Measurements from ENCODE around the gene PPARGC1A. TPM values are rescaled to one million over a fixed set of nuclear protein-coding genes. Genes with fewer than 3 reads are reported as not detected.
A peak's percentile ranks its signal among the peaks of the same experiment; 100 is the strongest.

Gene PPARGC1A
- total RNA-seq, 4 donors from 2014 or later, result 0.75 to 4.0 (median 1.4) TPM

GRCh38 chr4:23922013-23922412, 32.2 kb upstream of the PPARGC1A start:
- Histone ChIP-seq H3K36me3 (no peaks in the 10 kb centered on the region), H3K4me1 (peaks cover 0 to 43% (median 3%) of the 10 kb centered on the region in 3 donors), H3K4me3 (no peak overlapping the region), H3K9me3 (no peaks in the 10 kb centered on the region), H3K27ac (no peak overlapping the region), H3K27me3 (no peaks in the 10 kb centered on the region)
- TF ChIP-seq POLR2A (IDR thresholded peaks at IDR 0.05) (no peak), CTCF (IDR thresholded peaks at IDR 0.05) (no peak)
- DNase-seq, result no peak
- intact Hi-C loops (cut with DNase I), result no loop called here
- WGBS, 2 donors, result 89 to 92% methylated on average over 2 of the region's 2 CpGs

GRCh38 chr4:23921447-23921845, 31.6 kb upstream of the PPARGC1A start:
- H3K27ac ChIP-seq, result peak overlapping the region in 1 of 4 donors; percentile 19

GRCh38 chr4:23920716-23921446, 31.0 kb upstream of the PPARGC1A start:
- no peak for DNase-seq
- 54 to 70% methylated on average over 8 to 11 of the region's 13 CpGs for WGBS, 2 donors
- TF ChIP-seq CTCF (IDR thresholded peaks at IDR 0.05), result no peak
- no peak for TF ChIP-seq POLR2A (IDR thresholded peaks at IDR 0.05)
- Histone ChIP-seq H3K9me3 (no peaks in the 10 kb centered on the region), H3K27ac (peak overlapping the region in 3 of 4 donors; percentile 18 to 44 (median 19)), H3K4me3 (no peak overlapping the region), H3K36me3 (no peaks in the 10 kb centered on the region), H3K27me3 (no peaks in the 10 kb centered on the region), H3K4me1 (peaks cover 0 to 43% (median 3%) of the 10 kb centered on the region in 3 donors)
- intact Hi-C loops (cut with DNase I), result no loop called here

More at GRCh38 chr4:23921447-23921845, 31.6 kb upstream of the PPARGC1A start:
- intact Hi-C loops (cut with DNase I), result no loop called here
- H3K4me1 ChIP-seq, result peaks cover 0 to 43% (median 3%) of the 10 kb centered on the region in 3 donors
- no peak overlapping the region for H3K4me3 ChIP-seq
- H3K36me3 ChIP-seq, result no peaks in the 10 kb centered on the region
- H3K27me3 ChIP-seq, result no peaks in the 10 kb centered on the region
- no peak for DNase-seq
- TF ChIP-seq CTCF (IDR thresholded peaks at IDR 0.05) (no peak), POLR2A (IDR thresholded peaks at IDR 0.05) (no peak)
- no peaks in the 10 kb centered on the region for H3K9me3 ChIP-seq
- WGBS, 2 donors, result 57 to 75% methylated on average over 5 to 6 of the region's 6 CpGs

- Histone ChIP-seq H3K4me3 (no peak overlapping the region), H3K36me3 (no peaks in the 10 kb centered on the region), H3K27me3 (no peaks in the 10 kb centered on the region), H3K4me1 (peaks cover 0 to 43% (median 3%) of the 10 kb centered on the region in 3 donors), H3K27ac (peak overlapping the region in 2 of 4 donors; percentile 18 to 19), H3K9me3 (no peaks in the 10 kb centered on the region)
- intact Hi-C loops (cut with DNase I), result no loop called here
- no peak for DNase-seq
- no peak for TF ChIP-seq CTCF (IDR thresholded peaks at IDR 0.05)
- no peak for TF ChIP-seq POLR2A (IDR thresholded peaks at IDR 0.05)
These were observed 30.4 kb upstream of the PPARGC1A start for GRCh38 chr4:23920296-23920695.

GRCh38 chr4:23916282-23916681, 26.4 kb upstream of the PPARGC1A start:
- intact Hi-C loops (cut with DNase I), result no loop called here
- no peak for DNase-seq
- Histone ChIP-seq H3K36me3 (no peaks in the 10 kb centered on the region), H3K4me3 (no peak overlapping the region), H3K27ac (no peak overlapping the region), H3K9me3 (no peaks in the 10 kb centered on the region), H3K4me1 (peaks cover 0 to 12% (median 0%) of the 10 kb centered on the region in 3 donors), H3K27me3 (no peaks in the 10 kb centered on the region)
- 76 to 78% methylated on average over 2 of the region's 2 CpGs for WGBS, 2 donors
- TF ChIP-seq POLR2A (IDR thresholded peaks at IDR 0.05) (no peak), CTCF (IDR thresholded peaks at IDR 0.05) (no peak)

Data from esophagus squamous epithelium (tissue), 5 donors.